Measurements from ENCODE around the gene DLGAP4. TPM values are rescaled to one million over a fixed set of nuclear protein-coding genes. Genes with fewer than 3 reads are reported as not detected.
"Not testable (repeated sequence)": the region's sequence is repeated elsewhere in the genome, so short reads cannot be mapped to it uniquely, and the experiment has no call there.

The DLGAP4 gene
- polyA plus RNA-seq, 4 donors: 57.2 to 77.9 (median 63.3) TPM

GRCh38 chr20:36487069-36487468 lies 180.9 kb downstream of the DLGAP4 start:
- no peak for DNase-seq (ENCODE audit: low read depth in 4 of 4, low spot score in 3 of 4)

- no peak for DNase-seq (ENCODE audit: low read depth in 4 of 4, low spot score in 3 of 4)
Observed at GRCh38 chr20:36490191-36490590, 184.1 kb downstream of the DLGAP4 start.

GRCh38 chr20:36491901-36492617 lies 185.9 kb downstream of the DLGAP4 start:
- DNase-seq (ENCODE audit: low read depth in 4 of 4, low spot score in 3 of 4): no peak

- no peak for DNase-seq (ENCODE audit: low read depth in 4 of 4, low spot score in 3 of 4)
Observed at GRCh38 chr20:36493051-36493800, 187.1 kb downstream of the DLGAP4 start.

- no peak for DNase-seq (ENCODE audit: low read depth in 4 of 4, low spot score in 3 of 4)
Observed at GRCh38 chr20:36493801-36494114, 187.6 kb downstream of the DLGAP4 start.

GRCh38 chr20:36496707-36497669 lies 190.8 kb downstream of the DLGAP4 start:
- DNase-seq (ENCODE audit: low read depth in 4 of 4, low spot score in 3 of 4): no peak

GRCh38 chr20:36497856-36498255 lies 191.7 kb downstream of the DLGAP4 start:
- DNase-seq (ENCODE audit: low read depth in 4 of 4, low spot score in 3 of 4): no peak

- no peak for DNase-seq (ENCODE audit: low read depth in 4 of 4, low spot score in 3 of 4)
Observed at GRCh38 chr20:36498386-36499179, 192.4 kb downstream of the DLGAP4 start.

GRCh38 chr20:36499211-36499610 lies 193.1 kb downstream of the DLGAP4 start:
- DNase-seq (ENCODE audit: low read depth in 4 of 4, low spot score in 3 of 4): no peak

GRCh38 chr20:36499723-36500501 lies 193.8 kb downstream of the DLGAP4 start:
- DNase-seq (ENCODE audit: low read depth in 4 of 4, low spot score in 3 of 4): no peak

- DNase-seq (ENCODE audit: low read depth in 4 of 4, low spot score in 3 of 4): no peak
Observed at GRCh38 chr20:36501367-36502006, 195.3 kb downstream of the DLGAP4 start.

- DNase-seq (ENCODE audit: low read depth in 4 of 4, low spot score in 3 of 4): no peak
Observed at GRCh38 chr20:36504295-36504694, 198.2 kb downstream of the DLGAP4 start.

GRCh38 chr20:36506253-36506652 lies 200.1 kb downstream of the DLGAP4 start:
- DNase-seq (ENCODE audit: low read depth in 4 of 4, low spot score in 3 of 4): no peak

GRCh38 chr20:36507746-36508145 lies 201.6 kb downstream of the DLGAP4 start:
- no peak for DNase-seq (ENCODE audit: low read depth in 4 of 4, low spot score in 3 of 4)

- DNase-seq (ENCODE audit: low read depth in 4 of 4, low spot score in 3 of 4): no peak
Observed at GRCh38 chr20:36519012-36519719, 213.0 kb downstream of the DLGAP4 start.

- no peak for DNase-seq (ENCODE audit: low read depth in 4 of 4, low spot score in 3 of 4)
Observed at GRCh38 chr20:36519944-36520343, 213.8 kb downstream of the DLGAP4 start.

- DNase-seq (ENCODE audit: low read depth in 4 of 4, low spot score in 3 of 4): no peak
Observed at GRCh38 chr20:36521526-36521925, 215.4 kb downstream of the DLGAP4 start.

- not testable (repeated sequence) for DNase-seq (ENCODE audit: low read depth in 4 of 4, low spot score in 3 of 4)
Observed at GRCh38 chr20:36522412-36522811, 216.3 kb downstream of the DLGAP4 start.
